ENCODE data around the gene CD4.

CD4 gene

GRCh38 chr12:6840330-6840729, 51.0 kb downstream of the CD4 start:
- H3K4me3 ChIP-seq (ENCODE audit: low read length) = no peak overlapping the region
- no peak for DNase-seq (ENCODE audit: low read depth)
- TF ChIP-seq, protein P1, sequence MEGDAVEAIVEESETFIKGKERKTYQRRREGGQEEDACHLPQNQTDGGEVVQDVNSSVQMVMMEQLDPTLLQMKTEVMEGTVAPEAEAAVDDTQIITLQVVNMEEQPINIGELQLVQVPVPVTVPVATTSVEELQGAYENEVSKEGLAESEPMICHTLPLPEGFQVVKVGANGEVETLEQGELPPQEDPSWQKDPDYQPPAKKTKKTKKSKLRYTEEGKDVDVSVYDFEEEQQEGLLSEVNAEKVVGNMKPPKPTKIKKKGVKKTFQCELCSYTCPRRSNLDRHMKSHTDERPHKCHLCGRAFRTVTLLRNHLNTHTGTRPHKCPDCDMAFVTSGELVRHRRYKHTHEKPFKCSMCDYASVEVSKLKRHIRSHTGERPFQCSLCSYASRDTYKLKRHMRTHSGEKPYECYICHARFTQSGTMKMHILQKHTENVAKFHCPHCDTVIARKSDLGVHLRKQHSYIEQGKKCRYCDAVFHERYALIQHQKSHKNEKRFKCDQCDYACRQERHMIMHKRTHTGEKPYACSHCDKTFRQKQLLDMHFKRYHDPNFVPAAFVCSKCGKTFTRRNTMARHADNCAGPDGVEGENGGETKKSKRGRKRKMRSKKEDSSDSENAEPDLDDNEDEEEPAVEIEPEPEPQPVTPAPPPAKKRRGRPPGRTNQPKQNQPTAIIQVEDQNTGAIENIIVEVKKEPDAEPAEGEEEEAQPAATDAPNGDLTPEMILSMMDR (IDR thresholded peaks at IDR 0.05; ENCODE audit: insufficient read depth, low read depth, low read length, missing control alignments) = no peak

DNA sequence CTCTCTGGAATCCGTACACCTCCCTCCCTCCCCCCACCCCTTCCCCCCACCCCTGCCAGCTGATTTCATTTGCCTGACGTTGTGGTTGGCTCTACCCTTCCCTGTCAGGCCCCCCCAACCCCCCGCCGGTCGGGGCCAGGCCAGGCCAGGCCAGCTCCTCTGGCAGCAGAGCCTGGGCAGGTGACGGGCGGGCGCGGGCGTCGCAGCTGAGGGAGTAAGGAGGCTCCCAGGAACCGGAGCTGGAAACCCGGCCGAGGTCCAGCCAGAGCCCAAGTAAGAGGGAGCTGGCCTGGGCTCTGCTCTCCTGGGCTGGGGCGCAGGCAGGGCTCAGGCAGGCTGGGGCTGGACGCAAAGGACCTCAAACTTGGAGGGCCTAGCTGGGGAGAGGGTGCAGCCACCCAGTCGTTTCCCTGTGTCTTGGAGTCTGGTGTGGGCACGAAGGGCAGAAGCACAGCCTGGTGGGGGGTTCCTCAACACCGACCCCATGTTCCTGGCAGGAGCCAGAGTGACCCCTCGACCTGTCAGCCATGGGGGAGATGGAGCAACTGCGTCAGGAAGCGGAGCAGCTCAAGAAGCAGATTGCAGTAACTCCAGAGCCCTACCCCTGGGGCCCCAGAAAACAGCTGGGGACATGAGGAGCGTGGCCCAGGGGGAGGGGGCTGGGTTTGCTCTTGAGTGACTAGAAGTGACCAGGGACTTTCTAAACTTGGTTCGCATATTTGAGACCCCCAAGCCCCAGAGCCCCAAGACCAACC, 51.6 kb downstream of the CD4 start, which contains the start of gene GNB3:
Gene GNB3, plus strand, starts transcription at position 165 of the 755 bp plus-strand sequence. Its CDS starts 363 bp downstream, at position 528.
- no peak for DNase-seq (ENCODE audit: low read depth)
- no peak within 1 kb of the TSS for H3K4me3 ChIP-seq (ENCODE audit: low read length)
- TF ChIP-seq, protein P1 (IDR thresholded peaks at IDR 0.05; ENCODE audit: insufficient read depth, low read depth, low read length, missing control alignments) = no peak

DNA sequence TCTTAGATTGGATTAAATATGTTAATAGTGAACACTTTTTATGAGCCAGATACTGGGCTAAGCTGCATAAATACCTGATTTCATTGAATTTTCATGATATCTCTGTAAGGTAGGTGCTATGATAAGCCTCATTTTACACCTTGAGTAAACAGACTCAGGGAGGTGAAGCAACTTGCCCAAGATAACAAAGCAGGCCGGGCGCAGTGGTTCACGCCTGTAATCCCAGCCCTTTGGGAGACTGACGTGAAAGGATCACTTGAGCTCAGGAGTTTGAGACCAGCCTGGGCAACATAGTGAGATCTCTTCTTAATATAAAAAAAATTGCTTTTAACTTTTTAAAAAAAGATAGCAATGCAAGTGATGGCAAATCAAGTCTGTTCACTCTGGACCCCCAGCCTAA, 52.7 kb downstream of the CD4 start:
- TF ChIP-seq, protein P1 (IDR thresholded peaks at IDR 0.05; ENCODE audit: insufficient read depth, low read depth, low read length, missing control alignments) = no peak
- DNase-seq (ENCODE audit: low read depth) = no peak

DNA sequence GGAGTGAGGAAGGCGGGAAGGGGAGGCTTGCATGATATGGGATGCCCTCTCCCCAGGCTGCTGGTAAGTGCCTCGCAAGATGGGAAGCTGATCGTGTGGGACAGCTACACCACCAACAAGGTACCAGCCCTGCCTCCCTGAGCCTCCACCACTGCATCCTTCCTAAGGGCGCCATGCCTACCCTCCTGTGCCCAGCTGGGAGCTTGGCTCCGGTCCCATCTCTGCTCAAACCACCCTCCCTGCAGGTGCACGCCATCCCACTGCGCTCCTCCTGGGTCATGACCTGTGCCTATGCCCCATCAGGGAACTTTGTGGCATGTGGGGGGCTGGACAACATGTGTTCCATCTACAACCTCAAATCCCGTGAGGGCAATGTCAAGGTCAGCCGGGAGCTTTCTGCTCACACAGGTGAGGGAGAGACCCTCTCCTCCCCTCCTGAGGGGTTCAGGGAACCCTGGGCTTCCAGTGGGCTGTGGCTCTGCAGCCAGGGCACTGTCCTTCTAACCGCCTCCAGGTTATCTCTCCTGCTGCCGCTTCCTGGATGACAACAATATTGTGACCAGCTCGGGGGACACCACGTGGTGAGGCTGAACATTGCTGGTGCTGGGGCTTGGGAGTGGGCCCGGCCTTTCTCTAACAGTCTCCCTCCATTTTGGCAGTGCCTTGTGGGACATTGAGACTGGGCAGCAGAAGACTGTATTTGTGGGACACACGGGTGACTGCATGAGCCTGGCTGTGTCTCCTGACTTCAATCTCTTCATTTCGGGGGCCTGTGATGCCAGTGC, 54.0 kb downstream of the CD4 start:
- DNase-seq (ENCODE audit: low read depth) = no peak

More for the DNA sequence above, 52.7 kb downstream of the CD4 start:
- H3K4me3 ChIP-seq (ENCODE audit: low read length) = no peak overlapping the region

DNA sequence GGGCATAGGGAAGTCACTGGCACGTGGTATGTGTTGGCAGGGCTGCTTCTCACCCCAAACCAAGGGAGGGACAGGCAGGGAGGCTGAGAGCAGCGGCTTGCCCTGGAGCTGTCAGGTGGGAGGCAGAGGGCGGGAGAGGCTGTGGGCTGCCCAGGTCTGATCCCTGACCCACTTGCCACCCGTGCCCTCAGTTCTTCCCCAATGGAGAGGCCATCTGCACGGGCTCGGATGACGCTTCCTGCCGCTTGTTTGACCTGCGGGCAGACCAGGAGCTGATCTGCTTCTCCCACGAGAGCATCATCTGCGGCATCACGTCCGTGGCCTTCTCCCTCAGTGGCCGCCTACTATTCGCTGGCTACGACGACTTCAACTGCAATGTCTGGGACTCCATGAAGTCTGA, 56.1 kb downstream of the CD4 start:
- TF ChIP-seq, protein P1 (IDR thresholded peaks at IDR 0.05; ENCODE audit: insufficient read depth, low read depth, low read length, missing control alignments) = no peak
- H3K4me3 ChIP-seq (ENCODE audit: low read length) = no peak overlapping the region
- no peak for DNase-seq (ENCODE audit: low read depth)

More for the DNA sequence above, 54.0 kb downstream of the CD4 start:
- H3K4me3 ChIP-seq (ENCODE audit: low read length) = no peak overlapping the region
- TF ChIP-seq, protein P1 (IDR thresholded peaks at IDR 0.05; ENCODE audit: insufficient read depth, low read depth, low read length, missing control alignments) = no peak

- no peak overlapping the region for H3K4me3 ChIP-seq (ENCODE audit: low read length)
- TF ChIP-seq, protein P1 (IDR thresholded peaks at IDR 0.05; ENCODE audit: insufficient read depth, low read depth, low read length, missing control alignments) = no peak
Measured at GRCh38 chr12:6846316-6846869, 57.1 kb downstream of the CD4 start.

More at GRCh38 chr12:6846316-6846869, 57.1 kb downstream of the CD4 start:
- DNase-seq (ENCODE audit: low read depth) = no peak
